Measurements from ENCODE around the gene AATK.

Gene AATK

GRCh38 chr17:81115219-81115618 lies 50.8 kb downstream of the AATK start:
- ChIA-PET CTCF (no interaction called here), POLR2A (no interaction called here)
- DNase-seq (ENCODE audit: extremely low spot score) = no peak
- TF ChIP-seq TARDBP (IDR thresholded peaks at IDR 0.05) (no peak), ARNT (IDR thresholded peaks at IDR 0.05) (no peak), SUZ12 (IDR thresholded peaks at IDR 0.05) (no peak), FOXK2 (IDR thresholded peaks at IDR 0.05) (no peak), ELF4 (IDR thresholded peaks at IDR 0.05) (no peak), CTBP1 (IDR thresholded peaks at IDR 0.05; ENCODE audit: borderline replicate concordance) (no peak), SP1 (IDR thresholded peaks at IDR 0.05) (no peak), FOXM1 (IDR thresholded peaks at IDR 0.05; ENCODE audit: borderline replicate concordance) (no peak), PKNOX1 (IDR thresholded peaks at IDR 0.05) (no peak), LEF1 (IDR thresholded peaks at IDR 0.05; ENCODE audit: borderline replicate concordance) (no peak), ZNF384 (IDR thresholded peaks at IDR 0.05) (no peak), HDGF (IDR thresholded peaks at IDR 0.05; ENCODE audit: borderline replicate concordance) (no peak), FOXA1 (IDR thresholded peaks at IDR 0.05) (no peak), NFRKB (IDR thresholded peaks at IDR 0.05) (no peak), BHLHE40 (IDR thresholded peaks at IDR 0.05; ENCODE audit: borderline replicate concordance) (no peak), L3MBTL2 (conservative IDR thresholded peaks at IDR 0.05) (no peak)

- ChIA-PET POLR2A (no interaction called here), CTCF (no interaction called here)
- TF ChIP-seq CTBP1 (IDR thresholded peaks at IDR 0.05; ENCODE audit: borderline replicate concordance) (no peak), BHLHE40 (IDR thresholded peaks at IDR 0.05; ENCODE audit: borderline replicate concordance) (no peak), LEF1 (IDR thresholded peaks at IDR 0.05; ENCODE audit: borderline replicate concordance) (no peak), FOXK2 (IDR thresholded peaks at IDR 0.05) (no peak), ARNT (IDR thresholded peaks at IDR 0.05) (no peak), SUZ12 (IDR thresholded peaks at IDR 0.05) (no peak), SP1 (IDR thresholded peaks at IDR 0.05) (no peak), FOXA1 (IDR thresholded peaks at IDR 0.05) (no peak), NFRKB (IDR thresholded peaks at IDR 0.05) (no peak), TARDBP (IDR thresholded peaks at IDR 0.05) (no peak), ELF4 (IDR thresholded peaks at IDR 0.05) (no peak), HDGF (IDR thresholded peaks at IDR 0.05; ENCODE audit: borderline replicate concordance) (no peak), ZNF384 (IDR thresholded peaks at IDR 0.05) (no peak), PKNOX1 (IDR thresholded peaks at IDR 0.05) (no peak), L3MBTL2 (conservative IDR thresholded peaks at IDR 0.05) (no peak)
- DNase-seq (ENCODE audit: extremely low spot score) = no peak
Measured at GRCh38 chr17:81114351-81115093, 51.5 kb downstream of the AATK start.

- TF ChIP-seq TARDBP (IDR thresholded peaks at IDR 0.05) (no peak), BHLHE40 (IDR thresholded peaks at IDR 0.05; ENCODE audit: borderline replicate concordance) (no peak), HDGF (IDR thresholded peaks at IDR 0.05; ENCODE audit: borderline replicate concordance) (no peak), PKNOX1 (IDR thresholded peaks at IDR 0.05) (no peak), SUZ12 (IDR thresholded peaks at IDR 0.05) (no peak), ARNT (IDR thresholded peaks at IDR 0.05) (no peak), FOXA1 (IDR thresholded peaks at IDR 0.05) (no peak), LEF1 (IDR thresholded peaks at IDR 0.05; ENCODE audit: borderline replicate concordance) (no peak), ELF4 (IDR thresholded peaks at IDR 0.05) (no peak), ZNF384 (IDR thresholded peaks at IDR 0.05) (no peak), SP1 (IDR thresholded peaks at IDR 0.05) (no peak), NFRKB (IDR thresholded peaks at IDR 0.05) (no peak), FOXK2 (IDR thresholded peaks at IDR 0.05) (no peak), CTBP1 (IDR thresholded peaks at IDR 0.05; ENCODE audit: borderline replicate concordance) (no peak)
- CTCF ChIA-PET = interaction anchor here (0.7 kb wide), 1 partner anchor 15 kb away, joined by 3 read pairs; no protein-coding TSS in a partner anchor
- DNase-seq (ENCODE audit: extremely low spot score) = no peak
- POLR2A ChIA-PET = no interaction called here
Measured at GRCh38 chr17:81113158-81113724, 52.8 kb downstream of the AATK start.

GRCh38 chr17:81112450-81112849 lies 53.6 kb downstream of the AATK start:
- CTCF ChIA-PET = no interaction called here
- POLR2A ChIA-PET = no interaction called here
- TF ChIP-seq CTBP1 (IDR thresholded peaks at IDR 0.05; ENCODE audit: borderline replicate concordance) (no peak), FOXM1 (IDR thresholded peaks at IDR 0.05; ENCODE audit: borderline replicate concordance) (no peak), L3MBTL2 (conservative IDR thresholded peaks at IDR 0.05) (no peak), NFRKB (IDR thresholded peaks at IDR 0.05) (no peak), SUZ12 (IDR thresholded peaks at IDR 0.05) (no peak), LEF1 (IDR thresholded peaks at IDR 0.05; ENCODE audit: borderline replicate concordance) (no peak), FOXA1 (IDR thresholded peaks at IDR 0.05) (no peak), FOXK2 (IDR thresholded peaks at IDR 0.05) (no peak), ZNF384 (IDR thresholded peaks at IDR 0.05) (no peak)
- no peak for DNase-seq (ENCODE audit: extremely low spot score)

- no peak for DNase-seq (ENCODE audit: extremely low spot score)
- CTCF ChIA-PET = no interaction called here
- POLR2A ChIA-PET = no interaction called here
- no peak for TF ChIP-seq FOXK2 (IDR thresholded peaks at IDR 0.05)
Measured at GRCh38 chr17:81111066-81111465, 55.0 kb downstream of the AATK start.

GRCh38 chr17:81110488-81111040 lies 55.5 kb downstream of the AATK start:
- ChIA-PET POLR2A (no interaction called here), CTCF (interaction anchor here (0.7 kb wide), 1 partner anchor 331 kb away, joined by 3 read pairs; no protein-coding TSS in a partner anchor)
- DNase-seq (ENCODE audit: extremely low spot score) = no peak
- no peak for TF ChIP-seq ZNF384 (IDR thresholded peaks at IDR 0.05)
- no peak for TF ChIP-seq SP1 (IDR thresholded peaks at IDR 0.05)
- no peak for TF ChIP-seq TARDBP (IDR thresholded peaks at IDR 0.05)
- TF ChIP-seq HDGF (IDR thresholded peaks at IDR 0.05; ENCODE audit: borderline replicate concordance) = no peak
- TF ChIP-seq ELF4 (IDR thresholded peaks at IDR 0.05) = no peak
- TF ChIP-seq ARNT (IDR thresholded peaks at IDR 0.05) = no peak
- no peak for TF ChIP-seq SUZ12 (IDR thresholded peaks at IDR 0.05)
- TF ChIP-seq FOXK2 (IDR thresholded peaks at IDR 0.05) = no peak
- TF ChIP-seq PKNOX1 (IDR thresholded peaks at IDR 0.05) = no peak
- no peak for TF ChIP-seq LEF1 (IDR thresholded peaks at IDR 0.05; ENCODE audit: borderline replicate concordance)
- no peak for TF ChIP-seq FOXA1 (IDR thresholded peaks at IDR 0.05)

All from HEK293T (cell line).